ENCODE data around the gene GGCT.
"Not testable (repeated sequence)": the region's sequence is repeated elsewhere in the genome, so short reads cannot be mapped to it uniquely, and the experiment has no call there.

GGCT gene

DNA sequence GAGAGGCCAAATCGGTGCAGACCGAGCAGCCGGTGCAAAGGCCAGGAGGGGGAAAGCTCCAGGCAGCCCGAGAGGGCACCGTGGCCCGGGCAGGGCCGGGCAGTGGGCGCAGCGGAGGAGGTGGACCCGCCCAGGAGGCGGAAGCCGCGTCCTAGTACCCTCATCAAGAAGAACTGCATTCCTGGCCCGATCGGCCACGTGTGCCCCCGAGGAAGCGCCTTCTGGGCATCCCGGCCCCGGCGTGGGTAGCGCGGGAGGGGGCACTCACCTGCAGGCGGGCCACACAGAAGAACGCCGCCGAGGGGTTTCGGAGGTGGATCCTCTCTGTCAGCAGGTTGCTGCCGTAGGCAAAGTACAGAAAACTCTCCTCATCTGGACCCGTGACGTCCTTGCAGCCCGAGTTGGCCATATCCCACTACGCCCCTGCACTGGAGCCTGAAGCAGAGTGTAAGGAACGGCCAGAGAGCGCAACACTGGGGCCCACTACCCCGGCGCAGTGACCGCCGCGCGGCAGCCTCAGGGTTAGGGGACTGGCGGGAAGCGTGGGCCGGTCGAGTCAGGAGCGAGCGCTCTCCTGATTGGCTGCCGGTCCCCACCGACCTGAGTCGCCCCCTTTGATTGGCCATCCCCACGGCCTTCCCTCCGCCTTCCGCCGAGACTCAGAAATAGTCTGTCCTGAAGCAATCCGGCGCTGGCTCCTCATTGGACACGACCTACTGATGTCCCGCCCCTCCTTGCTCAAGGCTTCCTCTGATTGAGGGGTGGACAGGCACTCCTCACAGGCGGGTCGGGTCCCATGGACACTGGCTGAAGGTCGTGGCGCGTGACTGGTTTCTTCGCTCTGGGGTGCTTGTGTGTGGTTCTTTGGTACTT lies at the start of gene GGCT:
GGCT (minus strand) TSS at position 529 of the 873 bp plus-strand sequence; CDS start at position 409, 120 bp downstream.
- DNase-seq (ENCODE audit: insufficient read length, low spot score), result peak; percentile 97
- peak; percentile 93 for FAIRE-seq

GRCh38 chr7:30553546-30553945 lies 48.9 kb upstream of the GGCT start:
- FAIRE-seq (no peak), DNase-seq (ENCODE audit: insufficient read length, low spot score) (no peak)

DNA sequence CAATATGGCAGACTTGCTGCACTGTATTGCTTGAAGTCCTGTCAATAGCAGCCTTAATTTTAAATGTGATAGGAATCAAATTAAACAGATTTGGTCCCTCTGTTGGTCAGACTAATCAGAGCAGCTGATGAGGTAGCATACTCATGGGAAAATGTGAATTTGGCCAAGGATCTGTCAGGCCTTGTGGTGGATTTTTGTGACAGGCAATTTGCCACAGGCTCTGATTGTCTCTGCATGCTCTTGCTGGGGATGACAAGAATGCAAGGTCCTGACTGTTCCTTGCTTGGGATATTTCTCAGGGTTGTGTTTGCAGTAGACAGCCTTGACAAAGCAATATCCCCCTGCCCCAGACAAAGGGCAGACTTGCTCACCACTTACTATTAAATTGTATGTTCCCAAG lies 48.5 kb upstream of the GGCT start:
- DNase-seq (ENCODE audit: insufficient read length, low spot score), result no peak
- no peak for FAIRE-seq

DNA sequence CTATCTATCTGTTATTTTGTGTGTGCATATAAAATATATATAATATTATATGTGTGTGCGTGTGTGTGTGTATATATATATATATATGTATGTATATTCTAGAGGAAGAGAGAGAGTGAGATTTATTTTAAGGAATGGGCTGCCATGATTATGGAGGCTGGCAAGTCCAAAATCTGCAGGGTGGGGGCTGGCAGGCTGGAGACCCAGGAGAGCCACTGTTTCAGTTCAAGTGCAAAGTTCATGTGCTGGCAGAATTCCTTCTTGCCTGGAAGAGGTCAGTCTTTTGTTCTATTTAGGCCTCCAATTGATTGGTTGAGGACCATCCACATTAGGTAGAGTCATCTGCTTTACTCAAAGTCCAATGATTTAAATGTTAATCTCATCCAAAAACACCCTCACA lies 47.7 kb upstream of the GGCT start:
- FAIRE-seq (no peak), DNase-seq (ENCODE audit: insufficient read length, low spot score) (no peak)

- FAIRE-seq, result no peak
- no peak for DNase-seq (ENCODE audit: insufficient read length, low spot score)
Measured at GRCh38 chr7:30549931-30550493, 45.4 kb upstream of the GGCT start.

DNA sequence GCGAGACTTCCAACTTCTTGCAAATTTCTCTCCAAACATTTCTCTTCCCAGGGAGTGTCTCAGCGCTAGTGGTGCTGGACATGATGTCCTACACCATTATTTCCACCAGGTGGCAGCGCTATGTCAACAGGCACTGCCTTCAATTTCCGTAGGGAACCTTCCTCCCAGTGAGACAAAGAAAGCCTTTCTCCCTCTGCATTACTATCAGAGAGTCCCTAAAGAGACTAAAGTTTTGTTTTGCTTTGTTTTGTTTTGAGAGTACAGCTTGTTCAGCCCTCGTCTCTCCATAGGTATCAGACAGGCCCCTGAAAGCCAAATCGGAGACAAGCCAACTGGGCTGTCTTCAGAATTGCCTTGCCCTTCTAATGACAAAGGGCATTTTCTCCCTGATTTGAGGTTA lies 44.2 kb upstream of the GGCT start:
- DNase-seq (ENCODE audit: insufficient read length, low spot score), result peak; percentile 66
- peak; percentile 54 for FAIRE-seq

DNA sequence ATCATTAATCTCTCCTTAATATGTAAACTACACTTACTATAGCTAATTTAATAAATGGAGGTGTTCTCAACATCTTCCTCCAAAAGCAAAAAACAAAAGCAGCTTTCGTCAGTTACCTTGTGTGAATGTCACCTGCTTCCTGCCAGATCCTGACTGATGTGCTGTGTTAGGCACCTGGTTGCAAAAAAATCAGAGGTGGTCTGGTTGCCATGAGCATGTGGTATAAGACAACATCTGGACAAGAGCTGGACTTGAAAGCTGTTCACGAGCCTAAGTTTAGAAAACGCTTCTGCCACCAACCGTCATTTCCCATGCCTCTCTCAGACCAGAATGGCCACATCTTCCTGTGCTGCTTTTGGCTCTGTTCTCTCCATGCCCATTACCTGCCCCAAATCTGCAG lies 42.0 kb upstream of the GGCT start:
- FAIRE-seq (no peak), DNase-seq (ENCODE audit: insufficient read length, low spot score) (no peak)

DNA sequence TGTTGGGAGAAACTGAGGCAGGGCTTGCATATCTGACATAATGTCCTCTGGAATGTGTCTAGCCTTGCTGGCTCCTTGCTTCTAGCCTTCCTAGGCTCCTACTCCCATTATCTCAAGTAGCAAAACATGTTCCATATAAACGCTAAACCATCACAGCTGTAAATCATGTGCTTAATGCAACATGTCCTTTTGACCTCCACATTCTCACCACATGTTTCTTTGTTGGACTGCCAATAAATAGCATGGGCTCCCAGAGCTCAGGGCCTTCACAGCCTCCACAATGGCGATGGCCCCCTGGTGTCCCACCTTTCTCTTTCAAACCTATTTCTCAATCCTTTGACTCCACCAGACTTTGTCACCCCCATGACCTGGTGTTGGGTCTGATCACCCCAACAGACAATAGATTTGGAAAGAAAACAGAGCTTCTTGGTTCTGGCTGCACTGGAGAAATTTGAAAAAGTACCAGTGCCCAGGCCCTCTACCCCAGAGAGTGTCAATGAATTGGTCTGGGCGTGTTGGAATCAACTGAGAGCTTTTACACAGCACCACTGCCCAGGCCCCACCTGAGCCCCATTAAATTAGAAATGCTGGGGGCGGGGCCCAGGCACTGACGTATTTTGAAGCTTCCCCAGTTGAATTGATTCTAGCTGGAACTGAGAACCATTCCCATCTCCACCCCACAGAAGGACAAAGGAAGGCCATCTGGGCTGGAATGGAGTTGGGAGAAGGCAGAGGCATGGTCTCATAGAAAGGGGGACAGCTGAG lies 41.3 kb upstream of the GGCT start:
- DNase-seq (ENCODE audit: insufficient read length, low spot score) (no peak), FAIRE-seq (no peak)

- DNase-seq (ENCODE audit: insufficient read length, low spot score), result no peak
- FAIRE-seq, result no peak
Measured at GRCh38 chr7:30543813-30544525, 39.3 kb upstream of the GGCT start.

- not testable (repeated sequence) for DNase-seq (ENCODE audit: insufficient read length, low spot score); FAIRE-seq
Measured at GRCh38 chr7:30543115-30543514, 38.5 kb upstream of the GGCT start.

DNA sequence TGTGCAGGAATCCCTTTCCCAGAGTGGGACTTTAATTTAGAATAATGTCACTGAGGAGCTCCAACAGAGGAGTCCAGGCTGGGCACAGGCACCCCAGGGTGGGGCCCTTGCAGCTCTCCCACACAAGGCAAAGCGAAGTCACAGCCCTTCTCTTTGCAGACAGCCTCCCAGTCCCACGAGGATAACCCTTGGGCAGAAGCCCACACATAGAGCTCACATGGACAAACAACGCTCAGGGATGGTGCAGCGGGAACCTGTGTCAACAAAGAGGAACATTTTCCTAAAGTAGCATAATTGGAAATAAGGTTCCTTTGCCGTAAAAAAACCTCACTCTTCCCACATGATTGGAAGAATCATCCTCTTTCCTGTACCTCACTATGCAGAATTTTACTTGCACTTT lies 29.3 kb upstream of the GGCT start:
- DNase-seq (ENCODE audit: insufficient read length, low spot score) (no peak), FAIRE-seq (no peak)

GRCh38 chr7:30531286-30531685 lies 26.7 kb upstream of the GGCT start:
- no peak for DNase-seq (ENCODE audit: insufficient read length, low spot score)
- no peak for FAIRE-seq

- no peak for DNase-seq (ENCODE audit: insufficient read length, low spot score)
- no peak for FAIRE-seq
Measured at GRCh38 chr7:30530373-30530772, 25.7 kb upstream of the GGCT start.

GRCh38 chr7:30528779-30529178 lies 24.1 kb upstream of the GGCT start:
- FAIRE-seq, result no peak
- DNase-seq (ENCODE audit: insufficient read length, low spot score), result no peak

DNA sequence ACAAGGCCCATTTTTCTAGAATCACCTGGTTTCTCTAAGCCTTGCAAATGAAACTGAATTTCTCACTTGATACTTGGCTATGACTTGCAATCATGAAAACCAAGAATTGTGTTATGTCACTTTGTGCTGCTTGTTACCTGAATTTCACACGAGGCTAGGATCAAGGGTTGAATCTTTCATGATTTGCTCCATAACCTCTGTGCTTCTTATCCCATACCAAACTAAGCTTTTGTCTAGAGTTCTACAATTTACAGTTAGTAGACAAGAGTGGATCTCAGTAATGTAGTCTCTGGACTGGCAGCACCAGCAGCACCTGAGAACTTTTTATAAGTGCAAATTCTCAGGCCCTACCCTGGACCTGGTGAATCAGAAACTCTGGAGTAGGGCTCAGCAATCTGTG lies 22.7 kb upstream of the GGCT start:
- not testable (repeated sequence) for DNase-seq (ENCODE audit: insufficient read length, low spot score); FAIRE-seq

GRCh38 chr7:30526163-30526562 lies 21.5 kb upstream of the GGCT start:
- no peak for DNase-seq (ENCODE audit: insufficient read length, low spot score)

DNA sequence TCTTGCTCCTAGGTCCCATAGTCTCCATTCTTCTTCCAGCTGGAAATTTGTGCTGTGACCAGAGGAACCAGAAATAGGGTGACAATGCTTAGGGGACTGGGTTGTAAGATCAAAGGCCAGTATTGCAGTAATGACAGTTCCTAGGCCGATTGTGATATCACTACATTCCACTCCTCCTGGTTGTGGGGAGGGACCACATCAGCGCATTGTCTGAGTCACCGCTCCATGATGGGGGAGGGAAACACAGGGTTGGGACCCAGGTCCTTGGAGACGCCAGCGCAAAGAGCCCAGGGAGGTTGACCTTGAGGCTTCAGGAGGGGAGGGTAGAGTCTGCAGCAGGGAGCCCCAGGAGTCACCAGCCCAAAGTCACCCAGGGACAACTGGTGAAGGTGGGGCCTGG lies 20.8 kb upstream of the GGCT start:
- no peak for FAIRE-seq

More at GRCh38 chr7:30526163-30526562, 21.5 kb upstream of the GGCT start:
- FAIRE-seq, result no peak

DNA sequence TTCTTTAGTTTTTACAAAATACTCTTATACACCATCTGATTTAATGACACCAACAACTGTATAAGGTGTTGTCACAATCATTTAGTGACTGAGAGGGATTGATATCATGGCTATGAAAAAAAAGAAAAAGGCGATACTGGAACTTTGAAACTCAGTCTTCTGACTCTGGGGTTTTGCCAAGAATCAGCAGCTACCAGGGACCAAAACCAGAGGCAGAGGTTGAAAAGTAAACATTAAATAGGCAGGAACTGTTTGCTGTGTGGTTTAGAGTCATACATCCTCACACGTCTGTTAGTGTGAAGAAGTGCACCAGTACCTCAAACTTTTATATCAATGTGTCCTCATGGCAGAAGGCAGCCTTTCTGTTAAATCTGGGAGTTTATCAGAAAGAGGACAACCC lies 19.9 kb upstream of the GGCT start:
- FAIRE-seq (no peak), DNase-seq (ENCODE audit: insufficient read length, low spot score) (no peak)

More for the DNA sequence above, 20.8 kb upstream of the GGCT start:
- DNase-seq (ENCODE audit: insufficient read length, low spot score), result no peak

DNA sequence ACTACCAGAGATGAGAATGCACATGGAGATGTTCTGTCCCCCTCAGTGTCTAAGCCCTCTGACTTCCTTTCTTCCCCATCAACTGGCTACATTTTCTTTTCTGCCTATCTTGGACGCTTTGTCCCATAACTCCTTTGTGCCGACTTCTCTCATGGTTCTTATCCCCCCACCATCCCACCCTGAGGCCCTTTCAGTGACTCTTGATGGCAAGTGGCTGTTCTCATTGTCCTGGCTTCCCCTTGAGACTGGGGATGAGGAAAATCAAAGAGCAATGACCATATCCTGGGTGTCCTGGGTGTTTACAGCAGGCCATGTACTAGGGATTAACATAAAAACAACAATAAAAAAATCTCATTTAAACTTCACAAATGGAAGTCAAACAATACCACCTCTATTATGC lies 18.8 kb upstream of the GGCT start:
- no peak for DNase-seq (ENCODE audit: insufficient read length, low spot score)
- FAIRE-seq, result no peak

DNA sequence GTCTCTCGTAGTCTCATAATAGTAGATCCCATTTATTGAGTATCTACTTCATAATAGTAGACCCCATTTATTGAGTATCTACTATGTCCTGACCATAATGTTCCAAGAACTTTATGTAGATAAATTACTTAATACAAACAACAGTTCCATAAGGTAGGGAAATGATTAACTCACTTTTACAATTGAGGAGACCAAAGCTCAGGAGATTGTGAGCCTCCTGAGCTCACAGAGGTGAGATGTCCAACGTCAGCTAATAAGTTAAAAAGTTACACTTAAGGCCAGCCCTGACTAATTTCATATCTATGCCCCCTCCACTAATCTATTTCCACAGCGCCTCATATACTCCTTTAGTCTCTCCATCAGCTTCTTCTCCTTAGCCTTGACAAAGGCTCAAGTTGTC lies 17.5 kb upstream of the GGCT start:
- FAIRE-seq, result no peak
- no peak for DNase-seq (ENCODE audit: insufficient read length, low spot score)

DNA sequence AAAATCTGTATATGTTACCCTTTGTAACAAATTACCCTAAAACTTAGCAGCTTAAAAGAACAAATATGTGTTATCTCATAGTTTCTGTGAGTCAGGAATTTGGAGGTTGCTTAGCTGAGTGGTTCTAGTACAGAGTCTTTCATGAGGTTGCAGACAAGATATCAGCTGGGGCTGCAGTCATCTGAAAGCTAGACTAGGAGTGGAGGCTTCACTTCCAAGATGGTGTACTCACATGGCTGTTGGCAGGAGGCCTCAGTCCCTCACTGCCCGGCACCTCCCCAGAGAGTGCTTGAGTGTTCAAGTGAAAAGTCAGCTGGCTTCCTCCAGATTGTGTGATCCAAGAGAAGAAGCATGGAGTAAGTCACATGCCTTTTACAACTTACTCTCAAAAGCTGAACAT lies 16.9 kb upstream of the GGCT start:
- FAIRE-seq (no peak), DNase-seq (ENCODE audit: insufficient read length, low spot score) (no peak)

Measured in HTR-8/SVneo (cell line).